GM23338 (cell line): ENCODE data around the gene TENM3. TPM values are rescaled to one million over a fixed set of nuclear protein-coding genes. Genes with fewer than 3 reads are reported as not detected.

ENCODE experiments used
- ATAC-seq: fragments of 200-7000 bp; cut with Tn5 transposase; 3 replicates; pipeline ENCODE4 v1.9.1; 2020
- DNase-seq: peaks from one replicate; pipeline ENCODE4 v3.0.0-alpha.2; 2015; ENCODE audit warnings: low spot score
- H2AFZ ChIP-seq: fragments of 200-600 bp; sonication (generic); 2 replicates; pipeline ENCODE4 v1.8.0; 2016; ENCODE audit warnings: antibody characterized with exemption, mild to moderate bottlenecking, moderate library complexity
- H3F3A ChIP-seq: fragments of 200-600 bp; sonication (generic); replicated peaks from 2 replicates; pipeline ENCODE4 v1.8.0; 2017; ENCODE audit warnings: antibody characterized with exemption, mixed run types, low read depth
- H3K27ac ChIP-seq: fragments of 200-600 bp; sonication (generic); 2 replicates; pipeline ENCODE4 v1.6.1; 2016; ENCODE audit warnings: low read depth
- H3K27me3 ChIP-seq: fragments of 200-600 bp; sonication (generic); 2 replicates; pipeline ENCODE4 v1.8.0; 2016; ENCODE audit warnings: mild to moderate bottlenecking, mixed run types, moderate library complexity; ENCODE audit not compliant: insufficient read depth
- H3K36me3 ChIP-seq: fragments of 200-600 bp; sonication (generic); 2 replicates; pipeline ENCODE4 v1.8.0; 2016; ENCODE audit warnings: mild to moderate bottlenecking; ENCODE audit not compliant: insufficient read depth
- H3K4me1 ChIP-seq: fragments of 200-600 bp; sonication (generic); 2 replicates; pipeline ENCODE4 v1.8.0; 2016; ENCODE audit warnings: mild to moderate bottlenecking, moderate library complexity; ENCODE audit not compliant: insufficient read depth
- H3K4me2 ChIP-seq: fragments of 200-600 bp; sonication (generic); 2 replicates; pipeline ENCODE4 v1.7.1; 2017; ENCODE audit warnings: mixed run types
- H3K4me3 ChIP-seq: fragments of 200-600 bp; sonication (generic); 2 replicates; pipeline ENCODE4 v1.6.1; 2016; ENCODE audit warnings: mixed run types
- H3K79me2 ChIP-seq: fragments of 200-600 bp; sonication (generic); replicated peaks from 2 replicates; pipeline ENCODE4 v1.8.0; 2017; ENCODE audit warnings: mild to moderate bottlenecking; ENCODE audit not compliant: insufficient read depth
- H3K9me2 ChIP-seq: fragments of 200-600 bp; sonication (generic); 2 replicates; pipeline ENCODE4 v1.8.0; 2017; ENCODE audit not compliant: insufficient read depth
- H4K20me1 ChIP-seq: fragments of 200-600 bp; sonication (generic); replicated peaks from 2 replicates; pipeline ENCODE4 v1.8.0; 2017; ENCODE audit warnings: mild to moderate bottlenecking; ENCODE audit not compliant: insufficient read depth
- H3K27ac Mint-ChIP-seq: 2 replicates; pipeline ENCODE4 v1.8.0; 2020; ENCODE audit warnings: inconsistent platforms, mild to moderate bottlenecking, moderate library complexity, mixed read lengths
- H3K27me3 Mint-ChIP-seq: 3 replicates; pipeline ENCODE4 v1.8.0; 2022; ENCODE audit warnings: low read depth, mild to moderate bottlenecking, moderate library complexity, mixed read lengths, inconsistent platforms; ENCODE audit not compliant: insufficient read depth, poor library complexity
- H3K36me3 Mint-ChIP-seq: 3 replicates; pipeline ENCODE4 v1.8.0; 2021; ENCODE audit warnings: low read depth, mild to moderate bottlenecking, inconsistent platforms, moderate library complexity, mixed read lengths
- H3K4me1 Mint-ChIP-seq: 3 replicates; pipeline ENCODE4 v1.8.0; 2020; ENCODE audit warnings: mild to moderate bottlenecking, inconsistent platforms, mixed read lengths
- H3K4me3 Mint-ChIP-seq: 3 replicates; pipeline ENCODE4 v1.8.0; 2021; ENCODE audit warnings: moderate library complexity, mild to moderate bottlenecking, inconsistent platforms, mixed read lengths
- H3K9me3 Mint-ChIP-seq: 3 replicates; pipeline ENCODE4 v1.8.0; 2020; ENCODE audit warnings: moderate library complexity, mild to moderate bottlenecking, inconsistent platforms, mixed read lengths
- CREB1 ChIP-seq: fragments of 250-450 bp; sonication (Bioruptor Pico); IDR thresholded peaks from 2 replicates; pipeline ENCODE4 v1.5.0; 2020; ENCODE audit warnings: low read depth, mild to moderate bottlenecking, moderate library complexity
- ETS1 ChIP-seq: IDR thresholded peaks from 2 replicates; pipeline ENCODE4 v1.6.1; 2016; ENCODE audit warnings: antibody characterized with exemption
- EZH2 ChIP-seq: fragments of 200-600 bp; sonication (generic); IDR thresholded peaks from one replicate; pipeline ENCODE4 v1.8.0; 2017; ENCODE audit warnings: antibody characterized with exemption, mild to moderate bottlenecking, low read depth; ENCODE audit not compliant: unreplicated experiment
- EZH2phosphoT487 ChIP-seq: fragments of 200-600 bp; sonication (generic); IDR thresholded peaks from one replicate; pipeline ENCODE4 v1.8.1; 2018; ENCODE audit warnings: antibody characterized with exemption; ENCODE audit not compliant: unreplicated experiment
- JUNB ChIP-seq: IDR thresholded peaks from one replicate; pipeline ENCODE4 v1.6.1; 2016; ENCODE audit warnings: antibody characterized with exemption; ENCODE audit not compliant: unreplicated experiment
- NANOG ChIP-seq: IDR thresholded peaks from 2 replicates; pipeline ENCODE4 v1.6.1; 2016; ENCODE audit warnings: antibody characterized with exemption, borderline replicate concordance
- POLR2AphosphoS5 ChIP-seq: IDR thresholded peaks from 2 replicates; pipeline ENCODE4 v1.6.1; 2016; ENCODE audit warnings: antibody characterized with exemption, low read depth
- REST ChIP-seq: IDR thresholded peaks from one replicate; pipeline ENCODE4 v1.6.1; 2018; ENCODE audit warnings: antibody characterized with exemption; ENCODE audit not compliant: unreplicated experiment
- STAT1 ChIP-seq: IDR thresholded peaks from one replicate; pipeline ENCODE4 v1.6.1; 2016; ENCODE audit warnings: antibody characterized with exemption; ENCODE audit not compliant: unreplicated experiment
- ZNF114 ChIP-seq: fragments of 250-450 bp; sonication (Bioruptor Pico); IDR thresholded peaks from 2 replicates; pipeline ENCODE4 v1.5.0; 2020; ENCODE audit warnings: mild to moderate bottlenecking, moderate library complexity
- ZNF331 ChIP-seq: fragments of 250-450 bp; sonication (Bioruptor Pico); IDR thresholded peaks from 2 replicates; pipeline ENCODE4 v1.5.0; 2020; ENCODE audit warnings: low read depth, mild to moderate bottlenecking, moderate library complexity
- polyA plus RNA-seq: library from polyadenylated mRNA; unstranded; fragments of >200 nt; fragmentation: Nextera tagmentation; extraction: Ambion mirVana; gene quantifications from 2 replicates; pipeline ENCODE4 v1.2.1, GENCODE V29; 2016
- total RNA-seq: library from RNA; depleted of rRNA; stranded (reverse); fragments of >200 nt; shearing (Covaris generic); gene quantifications from 2 replicates; pipeline ENCODE4 v1.2.3, GENCODE V29; 2014
- TF ChIP-seq, protein P1 (sequence below), 2 experiments: fragments of 200-600 bp in 1 of 2; sonication (generic) in 1 of 2; conservative IDR thresholded peaks; 2 replicates each; pipeline versions ENCODE4 v1.5.1 to v1.6.1; 2016 to 2017; ENCODE audit warnings: antibody characterized with exemption in 2 of 2, low read depth in 2 of 2, mild to moderate bottlenecking in 2 of 2, moderate library complexity in 1 of 2
- TF ChIP-seq, protein P2 (sequence below): fragments of 250-450 bp; sonication (Bioruptor Pico); IDR thresholded peaks from 2 replicates; pipeline ENCODE4 v1.5.0; 2020; ENCODE audit warnings: mild to moderate bottlenecking, moderate library complexity

TENM3 gene
- total and polyA plus RNA-seq, 2 experiments from 2014 or later, result 22.2 to 128 TPM

GRCh38 chr4:182736207-182736606 is 493.0 kb downstream of the TENM3 start:
- H3K27ac Mint-ChIP-seq, result no peak overlapping the region
- H3K4me3 Mint-ChIP-seq, result no peak overlapping the region
- H2AFZ ChIP-seq, result no peak overlapping the region

More at GRCh38 chr4:182736207-182736606, 493.0 kb downstream of the TENM3 start:
- Histone ChIP-seq H3K27me3 (no peaks in the 10 kb centered on the region), H3K27ac (no peak overlapping the region), H3K4me2 (no peak overlapping the region), H4K20me1 (no peaks in the 10 kb centered on the region), H3K4me3 (no peak overlapping the region), H3K9me2 (no peaks in the 10 kb centered on the region), H3K36me3 (no peaks in the 10 kb centered on the region), H3F3A (no peaks in the 10 kb centered on the region), H3K4me1 (no peaks in the 10 kb centered on the region), H3K79me2 (no peaks in the 10 kb centered on the region)
- Mint-ChIP-seq H3K9me3 (no peaks in the 10 kb centered on the region), H3K27me3 (peaks cover 3% of the 10 kb centered on the region), H3K36me3 (peaks cover 10% of the 10 kb centered on the region; the same call in 2 of the 3 replicates), H3K4me1 (no peaks in the 10 kb centered on the region)
- no peak for ATAC-seq
- TF ChIP-seq CREB1 (CRISPR knock-in tag) (no peak), ZNF114 (CRISPR knock-in tag) (no peak), JUNB (no peak), STAT1 (no peak), NANOG (no peak), ZNF331 (CRISPR knock-in tag) (no peak), EZH2phosphoT487 (no peak), REST (no peak), ETS1 (no peak), POLR2AphosphoS5 (no peak), EZH2 (no peak)
- TF ChIP-seq, protein P1, sequence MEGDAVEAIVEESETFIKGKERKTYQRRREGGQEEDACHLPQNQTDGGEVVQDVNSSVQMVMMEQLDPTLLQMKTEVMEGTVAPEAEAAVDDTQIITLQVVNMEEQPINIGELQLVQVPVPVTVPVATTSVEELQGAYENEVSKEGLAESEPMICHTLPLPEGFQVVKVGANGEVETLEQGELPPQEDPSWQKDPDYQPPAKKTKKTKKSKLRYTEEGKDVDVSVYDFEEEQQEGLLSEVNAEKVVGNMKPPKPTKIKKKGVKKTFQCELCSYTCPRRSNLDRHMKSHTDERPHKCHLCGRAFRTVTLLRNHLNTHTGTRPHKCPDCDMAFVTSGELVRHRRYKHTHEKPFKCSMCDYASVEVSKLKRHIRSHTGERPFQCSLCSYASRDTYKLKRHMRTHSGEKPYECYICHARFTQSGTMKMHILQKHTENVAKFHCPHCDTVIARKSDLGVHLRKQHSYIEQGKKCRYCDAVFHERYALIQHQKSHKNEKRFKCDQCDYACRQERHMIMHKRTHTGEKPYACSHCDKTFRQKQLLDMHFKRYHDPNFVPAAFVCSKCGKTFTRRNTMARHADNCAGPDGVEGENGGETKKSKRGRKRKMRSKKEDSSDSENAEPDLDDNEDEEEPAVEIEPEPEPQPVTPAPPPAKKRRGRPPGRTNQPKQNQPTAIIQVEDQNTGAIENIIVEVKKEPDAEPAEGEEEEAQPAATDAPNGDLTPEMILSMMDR (conservative IDR thresholded peaks at IDR 0.05; ENCODE audit: low read depth in 2 of 2), result no peak
- TF ChIP-seq, protein P2, sequence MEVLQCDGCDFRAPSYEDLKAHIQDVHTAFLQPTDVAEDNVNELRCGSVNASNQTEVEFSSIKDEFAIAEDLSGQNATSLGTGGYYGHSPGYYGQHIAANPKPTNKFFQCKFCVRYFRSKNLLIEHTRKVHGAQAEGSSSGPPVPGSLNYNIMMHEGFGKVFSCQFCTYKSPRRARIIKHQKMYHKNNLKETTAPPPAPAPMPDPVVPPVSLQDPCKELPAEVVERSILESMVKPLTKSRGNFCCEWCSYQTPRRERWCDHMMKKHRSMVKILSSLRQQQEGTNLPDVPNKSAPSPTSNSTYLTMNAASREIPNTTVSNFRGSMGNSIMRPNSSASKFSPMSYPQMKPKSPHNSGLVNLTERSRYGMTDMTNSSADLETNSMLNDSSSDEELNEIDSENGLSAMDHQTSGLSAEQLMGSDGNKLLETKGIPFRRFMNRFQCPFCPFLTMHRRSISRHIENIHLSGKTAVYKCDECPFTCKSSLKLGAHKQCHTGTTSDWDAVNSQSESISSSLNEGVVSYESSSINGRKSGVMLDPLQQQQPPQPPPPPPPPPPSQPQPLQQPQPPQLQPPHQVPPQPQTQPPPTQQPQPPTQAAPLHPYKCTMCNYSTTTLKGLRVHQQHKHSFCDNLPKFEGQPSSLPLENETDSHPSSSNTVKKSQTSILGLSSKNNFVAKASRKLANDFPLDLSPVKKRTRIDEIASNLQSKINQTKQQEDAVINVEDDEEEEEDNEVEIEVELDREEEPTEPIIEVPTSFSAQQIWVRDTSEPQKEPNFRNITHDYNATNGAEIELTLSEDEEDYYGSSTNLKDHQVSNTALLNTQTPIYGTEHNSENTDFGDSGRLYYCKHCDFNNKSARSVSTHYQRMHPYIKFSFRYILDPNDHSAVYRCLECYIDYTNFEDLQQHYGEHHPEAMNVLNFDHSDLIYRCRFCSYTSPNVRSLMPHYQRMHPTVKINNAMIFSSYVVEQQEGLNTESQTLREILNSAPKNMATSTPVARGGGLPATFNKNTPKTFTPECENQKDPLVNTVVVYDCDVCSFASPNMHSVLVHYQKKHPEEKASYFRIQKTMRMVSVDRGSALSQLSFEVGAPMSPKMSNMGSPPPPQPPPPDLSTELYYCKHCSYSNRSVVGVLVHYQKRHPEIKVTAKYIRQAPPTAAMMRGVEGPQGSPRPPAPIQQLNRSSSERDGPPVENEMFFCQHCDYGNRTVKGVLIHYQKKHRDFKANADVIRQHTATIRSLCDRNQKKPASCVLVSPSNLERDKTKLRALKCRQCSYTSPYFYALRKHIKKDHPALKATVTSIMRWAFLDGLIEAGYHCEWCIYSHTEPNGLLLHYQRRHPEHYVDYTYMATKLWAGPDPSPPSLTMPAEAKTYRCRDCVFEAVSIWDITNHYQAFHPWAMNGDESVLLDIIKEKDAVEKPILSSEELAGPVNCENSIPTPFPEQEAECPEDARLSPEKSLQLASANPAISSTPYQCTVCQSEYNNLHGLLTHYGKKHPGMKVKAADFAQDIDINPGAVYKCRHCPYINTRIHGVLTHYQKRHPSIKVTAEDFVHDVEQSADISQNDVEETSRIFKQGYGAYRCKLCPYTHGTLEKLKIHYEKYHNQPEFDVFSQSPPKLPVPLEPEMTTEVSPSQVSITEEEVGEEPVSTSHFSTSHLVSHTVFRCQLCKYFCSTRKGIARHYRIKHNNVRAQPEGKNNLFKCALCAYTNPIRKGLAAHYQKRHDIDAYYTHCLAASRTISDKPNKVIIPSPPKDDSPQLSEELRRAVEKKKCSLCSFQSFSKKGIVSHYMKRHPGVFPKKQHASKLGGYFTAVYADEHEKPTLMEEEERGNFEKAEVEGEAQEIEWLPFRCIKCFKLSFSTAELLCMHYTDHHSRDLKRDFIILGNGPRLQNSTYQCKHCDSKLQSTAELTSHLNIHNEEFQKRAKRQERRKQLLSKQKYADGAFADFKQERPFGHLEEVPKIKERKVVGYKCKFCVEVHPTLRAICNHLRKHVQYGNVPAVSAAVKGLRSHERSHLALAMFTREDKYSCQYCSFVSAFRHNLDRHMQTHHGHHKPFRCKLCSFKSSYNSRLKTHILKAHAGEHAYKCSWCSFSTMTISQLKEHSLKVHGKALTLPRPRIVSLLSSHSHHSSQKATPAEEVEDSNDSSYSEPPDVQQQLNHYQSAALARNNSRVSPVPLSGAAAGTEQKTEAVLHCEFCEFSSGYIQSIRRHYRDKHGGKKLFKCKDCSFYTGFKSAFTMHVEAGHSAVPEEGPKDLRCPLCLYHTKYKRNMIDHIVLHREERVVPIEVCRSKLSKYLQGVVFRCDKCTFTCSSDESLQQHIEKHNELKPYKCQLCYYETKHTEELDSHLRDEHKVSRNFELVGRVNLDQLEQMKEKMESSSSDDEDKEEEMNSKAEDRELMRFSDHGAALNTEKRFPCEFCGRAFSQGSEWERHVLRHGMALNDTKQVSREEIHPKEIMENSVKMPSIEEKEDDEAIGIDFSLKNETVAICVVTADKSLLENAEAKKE, result no peak
- DNase-seq, result no peak
